Activated naive CD4-positive, alpha-beta T cell treated with anti-CD3 and anti-CD28 coated beads for 36 hours (primary cell): ENCODE measurements around the gene IGSF3. TPM values are rescaled to one million over a fixed set of nuclear protein-coding genes. Genes with fewer than 3 reads are reported as not detected.
A peak's percentile ranks its signal among the peaks of the same experiment; 100 is the strongest.

Source experiments
- CTCF ChIA-PET: fragments of 350-600 bp; sonication (Branson Sonifier 250); formaldehyde crosslinking; loops from one replicate; lab custom pipeline; 2021; ENCODE audit warnings: antibody characterized with exemption; lab: Charles Lee
- DNase-seq: peaks from one replicate; pipeline ENCODE4 v3.0.0-alpha.2; 2020
- H3K27ac Mint-ChIP-seq: one replicate; pipeline ENCODE4 v1.8.0; 2021; ENCODE audit warnings: mild to moderate bottlenecking, mixed read lengths
- H3K27me3 Mint-ChIP-seq: one replicate; pipeline ENCODE4 v1.8.0; 2021; ENCODE audit warnings: low read depth, mixed read lengths
- H3K36me3 Mint-ChIP-seq: one replicate; pipeline ENCODE4 v1.8.0; 2021; ENCODE audit warnings: low read depth, mixed read lengths
- H3K4me1 Mint-ChIP-seq: one replicate; pipeline ENCODE4 v1.8.0; 2021; ENCODE audit warnings: low read depth, mixed read lengths
- H3K4me3 Mint-ChIP-seq: one replicate; pipeline ENCODE4 v1.8.0; 2021; ENCODE audit warnings: mild to moderate bottlenecking, moderate library complexity, mixed read lengths
- H3K9me3 Mint-ChIP-seq: one replicate; pipeline ENCODE4 v1.8.0; 2021; ENCODE audit warnings: mixed read lengths
- intact Hi-C: fragments of 100-400 bp; cut with micrococcal nuclease; formaldehyde crosslinking; loops from one replicate; pipeline ENCODE4 v1.15.1; 2023
- total RNA-seq, 2 experiments: library from RNA; stranded (reverse); gene quantifications; one replicate each; pipeline ENCODE4 v1.2.3, GENCODE V29; 2021

IGSF3 gene
- total RNA-seq, 2 experiments from 2014 or later, result 0.81 to 0.96 TPM

GRCh38 chr1:116545359-116545705 is 122.2 kb downstream of the IGSF3 start:
- CTCF ChIA-PET, result no interaction called here
- no peaks in the 10 kb centered on the region for H3K27me3 Mint-ChIP-seq
- peaks cover 11% of the 10 kb centered on the region for H3K36me3 Mint-ChIP-seq
- peak overlapping the region; percentile 60 for H3K4me3 Mint-ChIP-seq
- peaks cover 22% of the 10 kb centered on the region for H3K4me1 Mint-ChIP-seq
- no peak for DNase-seq
- intact Hi-C loops, result no loop called here
- no peaks in the 10 kb centered on the region for H3K9me3 Mint-ChIP-seq
- peak overlapping the region; percentile 84 for H3K27ac Mint-ChIP-seq

- CTCF ChIA-PET, result interaction anchor here (0.5 to 1.2 kb wide), 2 partner anchors 26 to 406 kb away, joined by 3 to 5 read pairs; partner anchors contain the start of gene CD58
- Mint-ChIP-seq H3K27me3 (no peaks in the 10 kb centered on the region), H3K9me3 (no peaks in the 10 kb centered on the region), H3K4me1 (peaks cover 27% of the 10 kb centered on the region), H3K4me3 (peak overlapping the region; percentile 60), H3K27ac (peak overlapping the region; percentile 84), H3K36me3 (peaks cover 11% of the 10 kb centered on the region)
- intact Hi-C loops, result loop anchor here (1.0 kb wide), 3 partner anchors 12 to 167 kb away; no protein-coding TSS in a partner anchor
- peak; percentile 27 for DNase-seq
Measured at GRCh38 chr1:116544588-116545358, 122.8 kb downstream of the IGSF3 start.

DNA sequence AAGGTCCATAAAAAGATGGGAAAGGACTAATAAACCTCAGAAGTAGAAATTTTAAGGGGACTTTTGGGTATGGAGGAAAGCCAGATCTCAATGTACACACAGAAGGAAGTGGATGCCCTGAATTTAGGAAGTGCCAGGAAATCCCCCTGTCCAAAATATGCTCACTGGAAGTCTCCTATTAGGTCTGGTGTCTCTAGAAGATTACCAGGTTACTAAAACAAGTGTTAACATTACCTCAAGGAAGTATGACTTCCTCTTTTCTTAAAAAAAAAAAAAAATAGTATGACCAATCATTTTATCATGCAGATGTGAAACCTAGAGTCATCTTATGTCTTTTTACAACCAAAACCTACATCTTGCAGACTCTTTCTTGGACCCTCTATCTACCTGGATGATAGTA is 127.4 kb downstream of the IGSF3 start:
- Mint-ChIP-seq H3K36me3 (peaks cover 19% of the 10 kb centered on the region), H3K9me3 (no peaks in the 10 kb centered on the region), H3K4me3 (no peak overlapping the region), H3K27ac (no peak overlapping the region), H3K27me3 (no peaks in the 10 kb centered on the region), H3K4me1 (peaks cover 36% of the 10 kb centered on the region)
- CTCF ChIA-PET, result interaction anchor here (1.0 kb wide), 2 partner anchors 47 to 55 kb away, joined by 3 read pairs; no protein-coding TSS in a partner anchor
- no peak for DNase-seq
- intact Hi-C loops, result no loop called here

GRCh38 chr1:116538544-116538943 is 129.0 kb downstream of the IGSF3 start:
- H3K27me3 Mint-ChIP-seq, result no peaks in the 10 kb centered on the region
- peaks cover 25% of the 10 kb centered on the region for H3K36me3 Mint-ChIP-seq
- CTCF ChIA-PET, result interaction anchor here (0.6 to 1.8 kb wide), 2 partner anchors 41 to 400 kb away, joined by 3 to 5 read pairs; no protein-coding TSS in a partner anchor
- intact Hi-C loops, result loop anchor here (1.0 kb wide), 1 partner anchor 23 kb away; no protein-coding TSS in a partner anchor
- no peak overlapping the region for H3K4me3 Mint-ChIP-seq
- peak; percentile 64 for DNase-seq
- no peak overlapping the region for H3K27ac Mint-ChIP-seq
- no peaks in the 10 kb centered on the region for H3K9me3 Mint-ChIP-seq
- H3K4me1 Mint-ChIP-seq, result peaks cover 26% of the 10 kb centered on the region

DNA sequence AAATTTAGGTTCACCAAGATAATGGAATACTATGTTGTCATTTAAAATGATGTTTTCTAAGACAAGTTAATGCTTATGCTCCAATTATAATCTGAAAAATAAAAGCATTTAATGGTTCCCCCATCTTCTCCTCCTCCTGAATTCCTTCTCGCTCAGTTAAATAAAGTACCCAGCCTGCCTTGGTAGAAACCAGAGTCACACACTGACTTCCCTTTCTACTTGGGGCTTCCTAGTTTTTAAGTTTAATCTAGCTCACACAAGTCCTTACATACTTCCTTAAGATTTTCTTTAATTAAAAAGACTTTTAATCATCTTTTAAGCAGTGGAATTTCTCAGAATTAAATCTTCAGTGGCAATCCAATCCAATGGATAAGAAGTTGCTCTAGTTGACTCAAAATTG is 129.6 kb downstream of the IGSF3 start:
- no peak overlapping the region for H3K4me3 Mint-ChIP-seq
- no peaks in the 10 kb centered on the region for H3K9me3 Mint-ChIP-seq
- no peak for DNase-seq
- H3K4me1 Mint-ChIP-seq, result peaks cover 26% of the 10 kb centered on the region
- H3K27ac Mint-ChIP-seq, result no peak overlapping the region
- peaks cover 23% of the 10 kb centered on the region for H3K36me3 Mint-ChIP-seq
- no peaks in the 10 kb centered on the region for H3K27me3 Mint-ChIP-seq
- CTCF ChIA-PET, result interaction anchor here (0.6 to 1.8 kb wide), 2 partner anchors 41 to 399 kb away, joined by 3 to 5 read pairs; no protein-coding TSS in a partner anchor
- intact Hi-C loops, result loop anchor here (1.0 kb wide), 1 partner anchor 23 kb away; no protein-coding TSS in a partner anchor

DNA sequence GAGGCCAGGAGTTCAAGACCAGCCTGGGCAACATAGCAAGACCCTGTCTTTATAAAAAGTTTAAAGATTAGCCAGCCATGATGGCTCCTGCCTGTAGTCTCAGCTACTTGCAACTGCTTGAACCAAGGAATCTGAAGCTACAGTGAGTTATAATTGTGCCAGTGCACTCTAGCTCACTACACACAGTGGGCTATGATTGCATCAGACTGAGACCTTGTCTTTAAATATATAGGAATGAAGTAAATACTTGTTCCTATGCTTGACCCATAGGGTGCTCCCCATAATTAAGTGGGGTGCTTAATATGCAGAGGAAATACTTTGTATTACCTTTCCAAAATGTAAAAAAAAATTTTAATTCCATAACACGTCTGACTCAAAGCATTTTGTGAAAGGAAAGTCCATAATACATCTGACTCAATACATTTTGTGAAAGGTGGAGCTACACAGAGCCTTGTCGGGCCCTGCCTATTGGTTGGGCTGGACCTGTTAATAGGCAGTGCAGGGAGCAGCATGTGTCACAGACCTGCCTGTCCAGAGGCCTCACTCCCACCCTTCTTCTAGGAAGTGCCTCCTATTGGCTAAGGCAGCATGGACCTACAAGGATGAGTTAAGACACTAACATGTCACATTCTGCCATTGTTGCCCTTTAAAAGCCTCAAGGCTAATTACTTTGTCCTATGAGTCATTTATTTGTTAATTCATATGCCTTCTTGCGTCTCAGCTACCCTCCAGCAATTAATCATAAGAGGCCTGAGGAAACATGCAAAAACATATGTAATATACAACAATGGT is 130.3 kb downstream of the IGSF3 start:
- CTCF ChIA-PET, result interaction anchor here (1.2 to 1.8 kb wide), 2 partner anchors 398 kb away, joined by 3 to 5 read pairs; no protein-coding TSS in a partner anchor
- Mint-ChIP-seq H3K36me3 (peaks cover 18% of the 10 kb centered on the region), H3K9me3 (no peaks in the 10 kb centered on the region), H3K27ac (no peak overlapping the region), H3K27me3 (no peaks in the 10 kb centered on the region), H3K4me1 (peaks cover 26% of the 10 kb centered on the region), H3K4me3 (no peak overlapping the region)
- intact Hi-C loops, result no loop called here
- no peak for DNase-seq

DNA sequence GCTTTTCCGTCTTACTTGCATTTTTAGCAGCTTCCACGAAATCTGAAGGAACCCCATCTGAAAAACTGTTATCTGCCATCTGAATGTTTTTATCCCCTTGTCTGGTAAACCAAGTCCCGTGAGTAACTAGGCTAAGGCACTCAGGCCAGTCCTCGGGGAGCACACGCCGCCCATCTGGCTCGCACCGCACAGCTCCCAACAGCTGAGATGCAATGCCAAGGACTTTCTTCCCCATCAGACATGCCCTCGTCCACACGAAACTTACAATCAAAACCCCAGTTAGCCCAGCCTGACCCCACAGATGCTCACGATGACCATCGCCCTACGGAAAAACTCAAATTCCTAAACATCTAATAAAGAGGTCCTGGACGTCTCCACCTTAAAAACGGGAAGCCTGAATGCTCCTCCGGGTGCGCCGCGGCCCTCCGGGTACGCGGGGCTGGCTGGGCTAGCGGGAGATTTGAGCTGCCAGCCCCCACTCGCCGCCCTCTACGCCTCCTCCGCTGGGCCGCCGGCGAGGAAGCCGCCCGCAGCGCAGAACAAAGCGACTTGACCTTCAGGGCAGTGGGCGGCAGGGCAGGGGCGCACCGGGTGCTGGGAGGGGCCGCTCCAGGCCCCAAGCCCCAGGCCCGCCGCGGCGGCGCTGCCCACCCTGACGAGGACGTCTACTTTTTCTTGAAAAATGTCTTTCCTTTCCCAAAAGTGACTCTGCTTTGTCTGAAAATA is 133.4 kb downstream of the IGSF3 start:
- Mint-ChIP-seq H3K9me3 (no peaks in the 10 kb centered on the region), H3K36me3 (peaks cover 15% of the 10 kb centered on the region), H3K4me3 (no peak overlapping the region), H3K4me1 (peaks cover 14% of the 10 kb centered on the region), H3K27ac (no peak overlapping the region), H3K27me3 (no peaks in the 10 kb centered on the region)
- intact Hi-C loops, result no loop called here
- CTCF ChIA-PET, result no interaction called here
- no peak for DNase-seq

DNA sequence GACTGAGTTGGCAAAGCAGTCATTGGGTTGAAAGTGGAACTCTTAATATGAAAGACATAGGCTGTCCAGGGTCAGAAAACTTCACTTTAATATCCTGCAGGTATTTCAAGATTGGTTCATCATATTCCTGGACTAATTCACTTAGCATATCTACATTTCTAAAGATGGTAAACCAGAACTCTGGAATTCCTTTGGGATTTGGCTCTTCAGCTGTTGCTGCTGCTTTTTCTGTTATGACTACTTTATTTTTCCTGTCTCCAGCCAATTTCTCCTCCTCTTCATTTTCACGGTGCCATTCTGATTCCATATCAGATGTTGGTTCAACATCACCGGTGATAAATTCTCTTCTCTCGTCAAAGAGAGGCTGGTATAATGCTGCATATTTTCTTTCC is 134.1 kb downstream of the IGSF3 start:
- Mint-ChIP-seq H3K9me3 (no peaks in the 10 kb centered on the region), H3K36me3 (peaks cover 15% of the 10 kb centered on the region), H3K4me3 (no peak overlapping the region), H3K27ac (no peak overlapping the region), H3K4me1 (peaks cover 6% of the 10 kb centered on the region), H3K27me3 (no peaks in the 10 kb centered on the region)
- intact Hi-C loops, result no loop called here
- no peak for DNase-seq
- CTCF ChIA-PET, result no interaction called here

- H3K4me1 Mint-ChIP-seq, result peaks cover under 1% of the 10 kb centered on the region
- peaks cover 17% of the 10 kb centered on the region for H3K36me3 Mint-ChIP-seq
- no peak overlapping the region for H3K4me3 Mint-ChIP-seq
- intact Hi-C loops, result no loop called here
- CTCF ChIA-PET, result no interaction called here
- H3K27ac Mint-ChIP-seq, result no peak overlapping the region
- no peak for DNase-seq
- H3K9me3 Mint-ChIP-seq, result no peaks in the 10 kb centered on the region
- no peaks in the 10 kb centered on the region for H3K27me3 Mint-ChIP-seq
Measured at GRCh38 chr1:116532671-116533428, 134.7 kb downstream of the IGSF3 start.

DNA sequence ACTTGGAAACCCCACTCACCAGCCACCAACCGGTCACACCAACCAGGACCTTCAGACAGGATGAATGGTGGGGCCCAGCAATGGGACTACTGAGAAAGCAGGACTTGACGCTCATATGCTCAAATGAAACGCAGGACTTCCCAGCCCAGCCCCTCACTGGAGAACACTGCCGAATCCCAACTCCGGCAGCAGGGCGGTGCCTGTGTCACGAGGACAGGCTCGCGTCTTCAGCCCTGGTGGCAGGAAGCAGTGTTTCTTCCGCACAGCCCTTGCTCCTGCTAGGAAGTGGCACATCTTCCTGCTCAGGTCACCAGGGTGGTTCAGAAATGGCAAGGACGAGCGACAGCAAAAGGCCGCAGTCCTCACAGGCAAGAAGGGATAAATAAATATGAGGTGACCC is 135.6 kb downstream of the IGSF3 start:
- CTCF ChIA-PET, result no interaction called here
- Mint-ChIP-seq H3K27me3 (no peaks in the 10 kb centered on the region), H3K36me3 (peaks cover 19% of the 10 kb centered on the region), H3K27ac (no peak overlapping the region), H3K4me1 (no peaks in the 10 kb centered on the region), H3K9me3 (peaks cover 3% of the 10 kb centered on the region), H3K4me3 (no peak overlapping the region)
- intact Hi-C loops, result no loop called here
- no peak for DNase-seq

- H3K9me3 Mint-ChIP-seq, result peaks cover 3% of the 10 kb centered on the region
- no peak overlapping the region for H3K27ac Mint-ChIP-seq
- intact Hi-C loops, result no loop called here
- H3K4me1 Mint-ChIP-seq, result no peaks in the 10 kb centered on the region
- no peak overlapping the region for H3K4me3 Mint-ChIP-seq
- H3K36me3 Mint-ChIP-seq, result peaks cover 11% of the 10 kb centered on the region
- CTCF ChIA-PET, result no interaction called here
- DNase-seq, result no peak
- H3K27me3 Mint-ChIP-seq, result no peaks in the 10 kb centered on the region
Measured at GRCh38 chr1:116529681-116530080, 137.9 kb downstream of the IGSF3 start.
